Stimulated activated CD4-positive, alpha-beta T cell treated with anti-CD3 and anti-CD28 coated beads, Interleukin-15, amount 100 ng/mL, for 24 hours (primary cell): ENCODE results near the gene FCHSD2.

Source experiments
- DNase-seq: peaks from one replicate; pipeline ENCODE4 v3.0.0-alpha.2; 2020

The FCHSD2 gene

DNA sequence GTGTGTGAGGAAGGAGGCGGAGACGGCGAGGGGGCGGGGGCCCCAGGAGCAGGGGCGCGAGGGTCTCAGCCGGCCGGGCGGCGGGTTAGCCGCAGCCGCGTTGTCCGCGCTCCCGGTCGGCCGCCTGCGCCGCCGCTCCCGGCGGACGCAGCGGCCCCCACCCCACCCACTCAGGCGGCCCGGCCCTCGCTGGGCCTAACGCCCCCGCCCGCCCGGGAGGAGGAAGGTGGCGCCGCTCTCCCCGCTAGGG is at the start of gene FCHSD2:
Gene FCHSD2, minus strand, starts transcription at position 191 of the 250 bp plus-strand sequence. CDS start 441 bp downstream, outside the sequence.
- no peak for DNase-seq

DNA sequence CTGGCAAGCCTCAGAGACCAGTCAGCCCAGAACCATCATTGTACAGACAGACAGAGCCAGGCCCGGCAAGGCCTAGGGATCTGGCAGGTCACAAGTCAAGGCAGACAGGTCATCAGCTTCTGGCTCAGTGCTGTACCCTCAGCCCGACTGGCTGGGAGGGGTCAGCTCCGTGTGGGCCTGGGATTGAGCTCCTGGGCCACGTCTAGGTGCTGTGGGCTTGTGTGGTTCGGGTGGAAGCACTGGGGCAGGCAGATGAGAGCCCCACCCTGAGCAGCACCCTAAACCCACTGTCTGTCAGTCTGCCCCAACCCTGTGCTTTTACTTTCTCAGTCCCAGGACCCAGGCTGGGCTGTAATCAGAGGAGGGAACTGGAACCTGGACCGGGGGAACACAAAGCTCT is 49.0 kb upstream of the FCHSD2 start:
- DNase-seq, result no peak

DNA sequence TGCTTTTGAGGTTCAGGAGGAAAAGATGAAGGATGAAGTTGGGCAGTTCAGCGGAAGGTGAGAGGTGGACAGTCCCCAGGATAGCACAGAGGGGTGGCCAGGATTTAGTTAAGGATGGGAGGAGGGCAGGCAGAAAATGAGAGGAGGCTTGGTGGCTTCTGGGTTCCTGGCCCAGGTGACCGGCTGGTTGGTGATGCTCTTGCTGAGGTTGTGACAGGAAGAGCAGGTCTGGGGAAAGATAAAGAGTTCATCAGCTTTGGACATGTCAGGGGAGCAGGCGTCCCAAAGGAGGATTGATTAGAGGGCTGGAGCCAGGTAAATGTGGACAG is 48.4 kb upstream of the FCHSD2 start:
- DNase-seq, result no peak

DNA sequence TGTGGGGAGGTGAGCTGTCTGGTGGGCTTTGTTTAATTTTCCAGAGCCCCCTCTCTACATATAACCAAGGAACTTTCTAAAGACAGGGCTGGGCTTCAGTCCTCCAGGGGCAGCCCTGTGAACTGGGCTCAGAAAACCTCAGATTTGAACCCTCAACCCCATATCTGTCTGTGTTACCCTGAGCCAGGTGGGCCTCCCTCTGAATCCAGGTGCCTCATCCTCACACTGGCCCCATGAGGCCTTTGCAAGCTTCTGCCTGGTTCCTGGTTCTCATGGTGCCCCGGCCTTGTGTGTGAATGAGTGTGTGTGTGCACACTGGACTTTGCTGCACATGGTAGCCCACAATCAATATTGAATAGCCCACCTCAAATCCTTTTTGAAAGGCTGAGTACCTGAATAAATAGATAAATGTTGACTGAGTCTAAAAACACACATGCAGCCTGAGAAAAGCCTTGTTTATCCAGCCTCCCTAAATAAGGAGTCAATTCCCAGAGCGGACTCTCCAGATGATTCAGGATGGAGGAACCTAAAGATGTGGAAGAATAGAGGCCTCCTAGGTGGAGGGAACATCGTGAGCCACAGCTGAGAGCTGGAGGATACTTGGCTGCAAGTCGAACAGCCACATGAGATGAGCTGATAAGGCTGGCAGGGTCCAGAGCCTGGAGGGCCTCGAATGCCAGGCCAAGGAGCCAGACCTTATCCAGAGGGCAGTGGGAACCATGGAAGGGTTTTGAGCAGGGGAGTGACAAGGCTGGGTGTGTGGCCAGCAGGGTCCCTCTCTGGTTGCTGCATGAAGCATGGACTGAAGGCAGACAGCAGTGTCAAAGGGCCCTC is 47.8 kb upstream of the FCHSD2 start:
- DNase-seq, result no peak

DNA sequence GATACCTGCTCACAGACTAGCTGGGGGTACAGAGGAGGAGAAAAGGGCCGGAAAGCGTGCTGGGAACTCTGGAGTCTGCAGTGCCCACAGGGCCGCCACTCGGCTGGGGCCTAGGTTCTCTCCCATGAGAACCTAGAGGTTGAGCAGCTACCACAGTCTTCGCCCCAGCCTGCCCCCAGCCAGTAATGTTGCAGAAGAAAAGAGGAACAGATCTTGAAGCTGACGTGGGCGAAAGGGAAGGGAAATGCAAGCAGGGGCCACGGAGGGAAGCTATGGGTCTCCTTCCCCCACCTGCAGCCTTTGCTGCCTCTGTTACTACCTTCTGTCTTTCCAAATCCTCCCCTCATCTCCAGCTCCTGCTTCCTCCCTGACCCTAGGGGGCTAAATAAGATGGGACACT is 47.2 kb upstream of the FCHSD2 start:
- DNase-seq, result no peak

DNA sequence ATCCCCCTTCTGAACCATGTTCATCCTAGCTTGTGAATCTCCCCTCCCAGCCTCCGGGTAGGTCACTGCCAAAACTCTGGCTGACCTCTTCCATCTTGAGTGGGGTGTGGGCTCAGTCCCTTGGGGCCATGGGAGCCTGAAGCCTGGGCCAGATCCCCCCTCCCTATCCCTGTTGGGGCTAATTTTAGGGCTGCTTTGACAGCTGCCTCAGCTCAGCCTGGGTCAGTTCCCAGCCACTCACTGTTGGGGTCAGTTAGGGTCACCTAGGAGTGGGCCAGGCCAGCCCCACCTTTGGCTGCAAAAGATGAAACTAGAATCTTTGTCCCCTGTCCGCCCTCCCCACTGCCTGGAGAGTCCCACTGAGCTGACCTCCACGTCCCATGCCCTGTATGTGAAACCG is 46.2 kb upstream of the FCHSD2 start:
- DNase-seq, result no peak

DNA sequence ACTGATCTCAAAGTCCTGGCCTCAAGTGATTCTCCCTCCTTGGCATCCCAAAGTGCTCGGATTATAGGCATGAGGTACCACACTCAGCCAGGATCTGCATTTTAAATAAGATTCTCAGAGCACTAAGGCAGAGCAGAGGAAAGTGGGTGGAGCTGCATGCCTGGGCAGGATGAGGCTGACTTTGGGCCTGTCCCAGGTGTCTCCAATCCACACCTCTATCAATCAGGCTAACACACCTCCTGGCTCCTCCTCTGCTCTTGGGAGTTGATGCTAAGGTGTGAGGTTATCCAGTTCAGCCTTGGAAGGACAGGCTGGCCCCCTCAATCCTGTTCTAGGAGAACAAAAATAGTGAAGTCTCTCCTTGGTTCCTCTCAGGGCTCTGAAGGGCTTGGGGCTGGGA is 45.7 kb upstream of the FCHSD2 start:
- DNase-seq, result no peak

DNA sequence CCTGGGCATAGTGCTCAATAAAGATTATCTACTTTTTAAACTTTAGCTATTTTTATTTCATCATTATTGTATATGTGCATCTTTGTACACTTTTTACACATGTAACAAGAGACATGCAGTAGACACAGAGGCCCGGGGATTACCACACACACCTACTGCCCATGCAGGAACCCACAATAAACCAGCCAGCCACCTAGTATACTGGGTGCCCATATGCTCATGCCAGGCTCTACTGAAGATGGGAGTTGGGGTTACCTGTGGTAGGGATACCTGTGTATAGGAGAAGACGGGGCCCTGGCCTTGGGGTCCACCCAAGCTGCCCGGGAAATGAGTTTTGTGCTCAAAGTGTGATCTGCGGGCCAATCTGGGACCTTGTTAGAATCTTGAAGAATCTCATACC is 44.8 kb upstream of the FCHSD2 start:
- no peak for DNase-seq

DNA sequence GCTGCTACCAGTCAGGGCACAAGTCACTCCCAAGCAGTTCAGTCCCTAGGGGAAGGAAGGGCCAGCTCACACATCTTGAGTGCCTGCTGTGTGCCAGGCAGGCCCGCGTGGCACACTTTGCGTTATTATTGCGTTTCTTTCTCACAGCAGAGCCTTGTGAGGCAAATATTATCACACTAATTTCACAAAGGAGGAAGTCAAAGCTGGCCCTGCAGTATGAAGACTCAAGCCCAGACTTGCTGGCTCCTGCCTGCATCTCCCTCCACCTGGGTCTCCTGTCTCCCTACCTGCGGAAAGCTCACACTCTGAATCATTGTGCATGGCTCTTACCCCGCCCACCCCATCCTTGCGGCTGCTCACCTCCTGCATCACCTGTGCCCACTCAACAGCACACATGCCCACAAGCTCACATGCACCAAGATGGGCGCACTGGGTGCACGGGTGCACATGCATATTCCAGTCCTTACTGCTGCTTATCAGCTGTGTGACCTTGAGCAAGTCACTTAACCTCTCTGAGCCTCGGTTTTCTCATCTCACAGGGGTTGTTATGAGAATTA is 44.3 kb upstream of the FCHSD2 start:
- no peak for DNase-seq

DNA sequence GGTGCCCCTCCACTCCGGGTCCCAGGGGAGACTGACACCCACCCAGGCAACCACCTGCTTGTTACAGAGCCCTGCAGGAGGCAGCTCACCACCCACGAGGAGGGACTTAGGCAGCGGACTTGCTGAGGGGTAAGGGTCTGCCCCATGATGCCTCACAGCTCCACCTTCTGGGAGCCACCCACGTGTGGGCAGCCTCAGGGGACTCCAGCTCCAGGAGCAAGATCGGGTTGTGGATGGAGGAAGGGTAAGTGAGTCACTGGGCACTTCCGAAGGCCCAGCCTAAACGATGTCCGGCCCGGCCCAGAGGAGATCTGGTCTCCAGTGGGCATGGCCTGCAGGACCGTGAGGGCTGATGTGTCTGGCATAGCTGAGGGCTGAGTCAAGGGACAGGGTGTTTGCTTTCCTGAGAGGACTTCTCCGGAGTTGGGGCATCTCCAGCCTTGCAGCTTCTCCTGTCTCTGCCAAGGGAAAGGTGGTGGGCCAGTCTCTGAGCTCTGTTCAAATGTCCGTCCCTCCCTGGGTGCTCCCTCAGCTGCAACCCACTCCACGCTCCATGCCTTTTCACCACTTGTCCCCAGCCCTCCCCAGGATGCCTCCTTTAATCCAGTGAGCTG is 43.7 kb upstream of the FCHSD2 start:
- no peak for DNase-seq

DNA sequence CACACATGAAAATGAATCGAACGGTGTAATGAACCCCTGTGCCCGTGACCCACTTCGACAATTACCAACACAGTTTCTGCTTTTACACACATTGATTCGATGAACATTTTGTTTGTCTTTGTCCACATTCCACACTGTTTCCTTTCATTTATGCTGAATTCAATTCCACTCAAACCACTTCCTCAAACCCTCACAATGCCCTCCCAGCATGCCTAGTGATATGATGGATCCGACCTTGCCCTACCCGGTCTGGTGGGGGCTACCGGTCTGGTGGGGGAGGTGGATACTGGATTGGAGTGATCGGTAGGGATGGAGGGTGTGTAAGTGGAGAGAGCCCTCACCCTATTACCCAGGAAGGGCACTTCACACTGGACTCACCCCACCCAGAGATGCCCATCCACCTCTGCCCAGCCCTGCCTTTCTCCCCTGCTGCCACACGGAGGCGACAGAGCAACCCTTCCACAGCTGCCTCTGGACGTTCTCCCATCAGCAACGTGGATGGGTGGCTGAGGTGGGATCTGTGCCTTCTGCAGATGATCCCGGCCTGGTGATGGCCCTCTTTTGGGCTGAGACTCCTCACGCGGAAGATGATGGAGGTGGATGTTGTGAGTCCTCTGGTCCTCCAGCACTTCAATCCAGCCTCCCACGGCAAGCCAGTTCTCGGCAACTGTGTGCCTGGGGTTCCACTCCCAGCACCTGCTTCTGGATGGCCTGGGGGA is 43.0 kb upstream of the FCHSD2 start:
- DNase-seq, result peak; percentile 73

DNA sequence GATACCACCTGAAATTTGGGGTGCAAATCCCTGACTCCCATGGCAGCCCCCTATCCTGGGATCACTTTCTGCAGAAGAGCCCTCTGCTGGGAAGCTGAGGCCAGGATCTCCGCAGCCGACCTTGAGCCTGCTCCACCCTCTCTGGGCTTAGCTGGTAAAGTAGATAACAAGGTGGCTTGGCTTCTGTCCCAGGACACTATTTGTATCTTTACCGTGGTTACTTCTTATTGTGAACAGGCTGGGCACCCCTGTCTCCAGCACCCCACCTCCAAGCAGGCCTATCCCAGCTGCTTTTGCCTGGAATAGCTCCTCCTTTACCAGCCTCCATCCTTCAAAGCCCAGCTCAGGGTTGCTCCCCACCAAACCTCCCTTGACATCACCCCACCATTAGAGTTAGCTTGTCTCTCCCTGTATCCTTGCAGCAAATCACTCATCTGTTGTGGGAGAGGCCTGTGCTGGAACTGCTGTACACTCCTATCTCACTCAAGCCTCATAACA is 40.8 kb upstream of the FCHSD2 start:
- no peak for DNase-seq

DNA sequence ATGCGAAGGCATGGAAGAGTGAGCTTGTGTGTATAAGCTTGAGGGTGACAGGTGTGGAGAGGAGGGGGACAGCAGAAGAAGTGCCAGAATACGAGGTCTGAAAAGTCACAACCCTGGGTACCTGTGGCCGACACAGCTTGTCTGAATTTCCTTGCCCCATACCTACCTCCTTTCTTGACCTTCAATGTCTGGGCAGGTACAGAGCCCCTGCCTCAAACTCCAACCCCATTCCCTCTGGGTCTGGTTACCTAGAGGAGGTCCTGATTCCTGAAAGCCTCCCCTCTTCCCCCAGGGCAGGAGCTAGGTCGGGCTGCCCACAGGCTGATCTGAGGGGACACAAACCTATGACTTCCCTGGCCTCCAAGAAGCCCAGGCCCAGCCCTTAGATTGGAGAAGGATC is 36.6 kb upstream of the FCHSD2 start:
- no peak for DNase-seq

DNA sequence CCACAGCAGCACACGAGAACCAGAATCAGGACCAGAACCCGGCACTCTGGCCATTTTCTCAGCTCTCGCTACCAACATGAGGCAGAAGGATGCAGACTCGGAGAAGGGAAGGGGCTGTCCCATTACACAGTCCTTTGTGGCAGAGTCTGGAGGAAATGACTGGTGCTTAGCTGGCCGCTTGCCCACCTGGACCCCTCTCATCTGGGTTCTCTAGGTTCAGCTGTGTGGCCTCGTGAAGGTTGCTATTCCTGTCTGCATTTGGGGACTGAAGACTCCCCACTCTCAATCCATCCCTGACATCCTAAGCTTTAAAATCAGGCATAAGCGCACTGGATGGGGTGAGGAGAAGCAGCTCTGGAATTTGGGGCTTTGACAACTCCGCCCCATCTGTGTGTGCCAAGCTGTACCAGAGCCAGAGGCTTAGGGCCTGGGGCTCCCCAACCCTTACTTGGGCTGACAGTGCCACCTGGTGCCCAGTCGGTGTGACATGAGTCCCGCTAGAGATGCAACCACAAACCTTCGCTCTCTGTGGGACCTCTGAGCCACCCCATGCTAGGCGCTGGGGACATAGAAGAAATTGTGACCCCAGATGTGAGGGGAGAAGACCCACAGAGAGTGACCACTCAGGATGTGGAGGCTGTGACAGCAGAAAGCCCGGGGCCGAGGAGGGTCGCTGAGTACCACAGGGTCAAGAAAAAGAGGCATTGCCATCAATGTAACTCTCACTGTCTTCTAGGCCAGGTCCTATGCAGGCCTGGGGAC is 35.8 kb upstream of the FCHSD2 start:
- DNase-seq, result peak; percentile 84

DNA sequence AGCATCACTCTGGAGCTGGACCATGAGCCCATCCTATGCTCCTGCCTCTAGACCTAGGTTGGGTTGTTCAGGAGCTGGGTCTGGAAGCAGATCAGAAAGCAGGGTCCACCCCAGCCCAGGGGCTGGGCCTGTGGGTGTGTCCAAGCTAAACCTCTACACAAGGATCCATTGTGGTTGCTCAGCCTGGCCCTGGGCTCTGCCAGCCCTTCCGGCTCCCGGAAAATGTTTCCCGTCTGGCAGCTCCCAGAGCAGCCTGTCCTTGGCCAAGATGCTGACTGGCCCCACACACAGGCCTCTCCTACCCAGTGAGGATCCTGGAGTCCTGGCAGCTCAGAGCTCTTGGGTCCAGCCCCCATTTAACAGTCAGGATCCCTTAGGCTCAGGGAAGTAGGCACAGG is 35.3 kb upstream of the FCHSD2 start:
- DNase-seq, result no peak

DNA sequence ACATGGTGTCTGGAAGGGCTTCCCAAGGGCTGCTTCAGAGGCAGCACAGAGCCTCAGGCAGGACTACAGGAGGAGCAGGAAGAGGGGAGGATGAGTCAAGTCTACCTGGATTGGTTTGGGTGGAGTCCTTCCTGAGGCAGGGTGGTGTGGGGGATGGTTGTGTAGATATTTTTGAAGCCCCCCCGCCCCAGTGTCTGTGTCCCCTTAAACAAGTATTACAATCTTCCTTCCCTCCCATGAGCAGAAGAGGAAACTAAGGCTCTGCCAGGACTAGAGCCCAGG is 34.7 kb upstream of the FCHSD2 start:
- DNase-seq, result no peak

DNA sequence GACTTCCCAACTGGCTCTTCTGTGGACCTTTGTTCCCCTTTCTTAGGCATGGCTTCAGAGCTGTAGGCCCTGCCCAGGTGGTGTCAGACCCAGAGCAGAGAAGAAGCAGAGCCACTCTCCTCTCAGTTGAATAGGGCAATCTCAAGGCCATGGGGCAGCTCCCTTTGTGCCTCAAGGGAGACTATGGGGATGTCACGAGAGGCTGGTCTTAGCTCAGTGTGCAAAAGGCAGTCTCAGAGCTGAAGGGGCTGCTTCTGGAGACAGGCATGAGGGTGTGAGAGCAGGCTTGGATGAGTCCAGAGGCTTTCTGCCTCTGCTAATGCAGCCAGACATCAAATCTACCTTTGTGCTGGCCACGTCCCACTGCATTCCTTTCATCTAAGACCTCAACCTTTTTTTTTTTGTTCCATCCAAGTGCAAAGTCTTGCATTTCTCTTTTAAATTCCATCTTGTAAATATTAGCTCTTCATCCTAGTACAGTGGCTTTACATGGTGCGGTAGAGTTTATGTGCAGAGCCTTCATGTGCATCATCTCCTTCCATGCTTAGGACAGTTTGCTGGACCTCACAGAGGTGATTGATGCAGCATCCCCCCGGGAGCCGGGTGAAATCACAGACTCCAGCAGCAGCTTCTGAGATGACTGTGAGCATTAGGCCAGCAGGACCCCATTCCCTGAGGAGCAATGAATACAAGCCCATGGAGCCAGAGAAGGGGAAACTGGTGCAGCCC is 34.2 kb upstream of the FCHSD2 start:
- no peak for DNase-seq

DNA sequence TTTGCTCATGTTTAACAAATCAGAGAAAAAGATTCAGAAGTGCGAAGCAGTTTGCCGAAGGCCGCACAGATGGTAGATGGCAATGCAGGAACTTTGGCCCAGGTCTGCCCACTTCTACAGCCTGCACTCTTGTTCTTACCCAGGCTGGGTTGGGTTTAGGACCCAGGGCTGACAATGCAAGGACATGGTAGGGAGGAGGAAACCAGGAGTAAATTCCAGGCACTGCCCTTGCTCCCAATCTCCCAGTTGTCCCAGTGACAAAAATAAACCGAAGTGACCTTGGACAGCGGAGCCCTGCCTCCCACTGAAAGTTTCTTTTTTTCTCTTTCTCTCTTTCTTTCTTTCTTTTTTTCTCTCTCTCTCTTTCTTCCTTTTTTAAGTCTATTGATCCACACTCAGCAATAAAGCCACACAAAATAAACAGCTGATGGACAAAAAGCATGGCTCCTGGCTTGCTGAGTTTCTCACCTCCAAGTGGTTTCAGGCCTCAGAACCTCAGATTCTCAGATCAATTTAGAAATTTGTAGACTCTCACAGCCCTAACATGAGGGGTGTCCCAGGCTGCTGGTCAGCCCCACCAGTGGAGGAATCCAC is 33.5 kb upstream of the FCHSD2 start:
- DNase-seq, result no peak

DNA sequence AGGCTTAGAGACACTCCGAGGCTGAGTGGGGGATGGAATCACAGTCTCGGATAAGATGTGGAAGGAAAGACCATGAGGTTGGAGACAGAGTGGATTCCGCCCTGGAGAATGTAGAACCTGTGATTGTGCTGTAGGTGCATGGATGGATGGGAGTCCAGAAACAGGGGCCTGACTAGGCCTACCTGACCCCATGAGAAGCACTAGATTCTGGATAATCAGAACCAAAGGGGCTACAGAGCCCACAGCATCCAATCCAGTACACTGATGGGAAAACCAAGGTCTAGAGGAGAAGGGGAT is 32.3 kb upstream of the FCHSD2 start:
- DNase-seq, result no peak

DNA sequence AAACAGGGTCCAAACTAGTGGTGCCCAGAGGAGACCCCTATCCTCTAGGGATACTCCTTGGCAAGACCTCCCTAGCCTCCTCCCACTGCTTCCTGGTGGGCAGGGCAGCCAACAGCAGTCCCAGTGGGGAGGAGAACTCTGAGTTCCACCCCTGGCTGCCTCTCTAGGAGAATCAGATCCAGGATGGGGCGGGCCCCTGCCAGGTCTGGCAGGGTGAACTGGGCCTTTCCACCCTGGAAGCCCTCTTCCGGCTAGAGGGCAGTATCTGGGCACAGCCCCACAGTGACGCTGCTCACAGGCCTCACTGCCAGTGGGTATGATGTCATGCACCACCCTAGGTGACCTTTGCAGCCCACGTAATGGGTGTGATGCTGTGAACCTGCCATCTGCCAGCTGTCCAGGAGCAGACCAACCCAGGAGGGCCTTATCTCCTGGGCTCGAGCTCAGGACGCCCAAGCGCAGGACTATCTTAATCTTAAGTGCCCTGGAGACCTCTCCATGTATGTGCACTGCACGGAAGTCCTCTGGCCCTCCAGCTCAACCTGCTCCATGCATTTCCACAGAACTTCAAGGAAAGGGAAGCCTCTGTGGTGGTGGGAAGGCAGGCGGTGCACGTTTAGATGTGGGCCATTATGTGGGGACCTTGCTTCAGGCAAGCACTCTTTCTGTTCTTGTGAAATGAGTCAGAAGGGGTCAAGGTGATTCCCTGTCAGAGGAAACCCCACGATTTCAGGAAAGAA is 31.8 kb upstream of the FCHSD2 start:
- no peak for DNase-seq

DNA sequence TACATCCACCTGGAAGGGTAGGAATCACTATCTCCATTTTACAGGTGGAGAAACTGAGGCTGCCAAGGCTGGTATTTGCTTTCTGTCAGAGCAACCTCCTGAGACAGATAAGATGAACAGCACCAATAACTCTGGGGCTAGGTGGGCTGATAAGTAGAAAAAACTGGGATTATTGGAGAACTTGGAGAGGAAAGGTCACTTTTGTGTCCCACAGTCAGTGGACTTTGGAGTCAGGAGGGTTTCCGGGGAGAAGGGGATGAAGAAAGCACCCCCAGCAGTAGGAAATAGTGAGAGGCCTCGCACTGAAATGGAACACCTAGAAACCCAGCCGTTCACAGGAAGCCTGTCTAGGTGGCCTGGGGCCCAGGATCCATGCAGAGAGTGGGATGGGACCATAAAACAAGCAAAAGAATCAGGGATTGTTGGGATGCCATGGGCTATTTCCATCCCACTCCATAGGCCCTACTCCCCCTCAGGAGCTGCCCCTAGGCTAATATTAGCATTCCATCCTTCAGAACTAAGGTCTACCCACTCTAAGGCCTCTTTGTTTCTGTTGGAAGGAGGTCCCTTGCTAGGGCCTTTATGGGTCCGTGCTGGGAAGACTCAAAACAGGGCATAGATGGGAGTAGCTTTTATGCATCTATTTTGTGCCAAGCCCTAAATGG is 31.0 kb upstream of the FCHSD2 start:
- no peak for DNase-seq
